GM18499 (cell line): ENCODE results near the gene ROCK2.

Source experiments
- ATAC-seq: cut with Tn5 transposase; IDR thresholded peaks from one replicate; pipeline ENCODE4 v1.9.1; 2021; ENCODE audit warnings: moderate number of reproducible peaks; ENCODE audit not compliant: insufficient read depth, unreplicated experiment

The ROCK2 gene

GRCh38 chr2:11314487-11314886 is 29.9 kb downstream of the ROCK2 start:
- ATAC-seq = no peak

DNA sequence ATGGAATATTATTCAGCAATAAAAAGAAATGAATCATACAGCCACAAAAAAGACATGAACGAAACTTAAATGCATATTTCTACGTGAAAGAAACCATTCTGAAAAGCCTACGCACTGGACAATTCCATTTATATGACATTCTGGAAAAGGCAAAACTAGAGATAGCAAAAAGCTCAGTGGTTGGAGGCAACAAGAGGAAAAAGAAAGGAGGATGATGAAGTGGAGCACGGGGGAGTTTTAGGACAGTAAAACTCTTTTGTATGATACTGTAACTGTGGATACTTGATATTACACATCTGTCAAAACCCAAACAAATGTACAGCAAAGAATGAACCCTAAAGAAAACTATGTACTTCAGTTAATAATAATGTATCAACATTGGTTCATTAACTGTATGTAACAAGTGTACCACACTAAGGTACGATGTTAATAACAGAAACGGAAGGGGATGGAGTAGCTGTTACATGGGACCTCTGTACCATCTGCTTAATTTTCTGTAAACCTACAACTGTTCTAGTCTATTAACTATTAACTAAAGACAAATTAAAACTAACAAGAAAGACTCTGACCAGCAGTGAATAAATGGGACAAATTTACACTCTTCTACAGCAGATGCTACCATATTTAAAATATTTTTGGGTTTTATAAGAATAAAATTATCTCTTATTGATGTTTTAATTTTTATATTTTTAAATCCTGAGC is 31.5 kb downstream of the ROCK2 start:
- no peak for ATAC-seq

DNA sequence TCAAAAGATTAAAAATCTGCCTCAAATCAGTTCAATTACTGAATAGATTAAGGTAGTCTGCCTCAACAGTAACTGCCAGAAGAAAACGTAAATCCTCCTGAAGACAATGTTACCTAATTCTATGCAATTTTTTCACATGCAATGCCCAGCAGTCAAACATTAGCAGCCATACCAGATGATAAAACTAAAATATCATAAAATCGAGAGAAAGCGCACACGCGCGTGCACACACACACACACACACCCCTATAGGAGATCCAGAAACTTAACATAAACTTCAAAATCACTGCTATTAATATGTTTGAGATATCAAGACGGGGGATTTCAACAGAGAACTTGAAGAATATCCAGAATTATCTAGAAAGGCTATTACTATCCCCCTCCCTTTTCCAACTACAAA is 32.9 kb downstream of the ROCK2 start:
- no peak for ATAC-seq

DNA sequence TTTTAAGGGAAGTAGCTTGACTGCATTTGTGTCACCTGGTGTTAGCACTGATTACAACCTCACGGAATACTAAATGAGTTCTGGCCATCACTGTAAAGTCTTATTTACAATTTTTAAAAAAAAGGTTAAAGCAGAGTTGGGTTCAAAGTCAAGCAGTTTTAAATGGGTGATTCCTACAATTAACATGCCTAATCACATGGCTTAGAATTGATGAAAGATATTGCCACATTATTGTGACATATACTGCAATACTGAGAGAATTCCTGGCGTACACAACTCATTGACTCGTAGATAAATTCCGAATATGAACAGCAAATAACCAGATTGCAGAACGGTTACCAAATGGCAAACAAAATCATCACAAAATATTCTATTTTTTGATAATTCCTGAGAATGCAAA is 34.2 kb downstream of the ROCK2 start:
- ATAC-seq = no peak

- no peak for ATAC-seq
Measured at GRCh38 chr2:11309706-11310105, 34.7 kb downstream of the ROCK2 start.

- no peak for ATAC-seq
Measured at GRCh38 chr2:11307764-11308415, 36.5 kb downstream of the ROCK2 start.

GRCh38 chr2:11305958-11306357 is 38.5 kb downstream of the ROCK2 start:
- ATAC-seq = no peak

- no peak for ATAC-seq
Measured at GRCh38 chr2:11305338-11305737, 39.1 kb downstream of the ROCK2 start.

- ATAC-seq = no peak
Measured at GRCh38 chr2:11304476-11304875, 40.0 kb downstream of the ROCK2 start.

- no peak for ATAC-seq
Measured at GRCh38 chr2:11303290-11304013, 41.0 kb downstream of the ROCK2 start.

- ATAC-seq = no peak
Measured at GRCh38 chr2:11299439-11299838, 45.0 kb downstream of the ROCK2 start.

DNA sequence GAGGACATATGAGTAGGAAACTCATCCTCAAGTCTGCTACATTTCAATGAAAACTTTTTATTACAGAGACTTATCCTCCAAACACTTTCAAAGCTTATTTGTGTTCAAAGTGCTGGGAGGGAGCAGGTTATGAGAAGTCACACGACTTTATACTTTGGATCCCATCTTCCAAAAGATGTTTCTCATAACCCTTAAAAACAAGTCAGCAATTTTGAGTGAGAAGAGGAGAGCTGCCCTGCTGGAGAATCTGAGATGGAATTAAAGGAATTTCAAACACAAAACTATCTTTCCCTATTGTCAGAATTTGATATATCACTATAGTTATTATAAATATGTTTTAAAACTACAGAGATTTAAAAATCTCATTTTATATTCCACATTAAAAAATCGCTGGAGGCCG is 45.8 kb downstream of the ROCK2 start:
- no peak for ATAC-seq

DNA sequence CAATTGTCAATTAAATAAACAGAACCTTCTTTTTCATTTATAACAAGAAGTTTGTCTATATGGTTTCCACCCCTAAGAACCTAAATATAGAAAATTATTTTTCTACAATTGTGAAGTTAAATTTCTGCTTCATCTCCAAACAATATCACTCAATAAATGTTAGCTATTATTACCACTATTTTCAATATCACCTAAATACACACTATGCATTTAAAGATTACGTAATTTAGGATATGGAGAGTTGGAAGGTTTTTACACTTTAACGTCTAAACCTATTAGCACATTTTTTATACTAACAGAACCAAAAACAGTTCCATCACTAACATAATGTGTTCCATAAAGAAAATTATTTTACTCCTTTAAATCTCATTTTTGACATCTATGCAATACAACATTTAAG is 48.0 kb downstream of the ROCK2 start:
- no peak for ATAC-seq

DNA sequence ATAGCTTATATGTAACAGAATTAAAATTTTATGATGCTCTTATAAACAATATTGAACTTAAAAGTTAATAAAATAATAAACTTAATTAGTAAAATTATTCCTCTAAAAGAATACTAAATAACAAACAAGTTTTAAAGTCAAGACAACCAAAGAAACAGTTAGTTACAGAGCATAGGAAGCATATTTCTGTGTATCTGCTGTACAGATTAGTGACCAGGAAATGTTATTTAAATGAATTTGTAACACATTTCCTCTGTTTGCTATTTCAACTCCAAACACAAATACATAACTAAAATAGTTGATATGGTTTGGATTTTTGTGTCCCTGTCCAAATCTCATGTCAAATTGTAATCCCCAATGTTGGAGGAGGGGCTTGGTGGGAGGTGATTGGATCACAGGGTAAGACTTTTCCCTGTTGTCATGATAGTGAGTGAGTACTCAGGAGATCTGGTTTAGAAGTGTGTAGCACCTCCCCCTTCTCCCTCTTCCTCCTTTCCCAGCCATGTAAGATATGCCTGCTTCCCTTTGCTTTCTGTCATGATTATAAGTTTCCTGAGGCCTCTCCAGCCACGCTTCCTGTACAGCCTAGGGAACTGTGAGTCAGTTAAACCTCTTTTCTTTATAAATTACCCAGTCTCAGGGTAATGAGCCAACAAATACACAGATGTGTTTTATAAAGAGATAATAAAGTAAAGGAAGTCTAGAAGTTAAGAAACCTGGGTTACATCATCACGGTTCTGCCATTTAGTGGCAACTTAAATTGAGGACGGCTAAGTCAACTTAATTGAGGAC is 51.8 kb downstream of the ROCK2 start:
- ATAC-seq = no peak

DNA sequence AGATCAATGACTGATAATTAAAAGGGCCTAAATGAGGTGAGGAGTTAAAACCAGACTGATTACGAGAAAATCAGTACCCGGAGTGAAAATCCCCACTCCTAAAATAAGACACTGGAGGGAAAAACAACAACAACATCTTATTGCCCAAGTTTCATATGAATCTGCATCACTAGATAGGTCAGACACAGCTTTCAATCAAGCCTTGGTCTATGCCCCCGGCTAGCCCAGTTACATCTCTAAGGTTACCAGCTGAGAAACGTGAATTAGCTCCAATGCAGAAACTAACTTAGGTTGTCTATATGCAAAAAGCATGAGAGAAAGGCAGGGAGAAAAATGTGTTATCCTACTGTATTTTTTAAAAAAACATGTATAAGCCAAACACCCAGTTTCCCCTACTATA is 53.7 kb downstream of the ROCK2 start:
- no peak for ATAC-seq

GRCh38 chr2:11290211-11290610 is 54.2 kb downstream of the ROCK2 start:
- no peak for ATAC-seq

DNA sequence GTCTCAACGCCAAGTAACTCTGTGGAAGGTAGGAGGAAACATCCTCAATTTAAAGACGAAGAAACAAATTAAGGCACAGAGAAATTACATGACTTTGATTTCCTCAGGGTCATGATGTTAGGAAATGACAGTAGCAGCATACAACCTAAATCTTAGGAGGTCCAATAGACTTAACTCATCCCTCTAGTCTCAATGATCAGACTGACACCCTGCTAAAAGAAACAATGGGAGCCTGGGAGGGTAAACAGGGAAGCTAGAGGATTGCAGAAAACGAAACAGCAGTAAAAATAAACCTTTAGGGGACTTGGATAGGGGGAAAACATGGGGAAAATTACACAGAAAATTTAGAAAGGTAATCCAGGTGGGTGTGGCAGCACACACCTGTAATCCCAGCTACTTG is 56.0 kb downstream of the ROCK2 start:
- ATAC-seq = no peak

DNA sequence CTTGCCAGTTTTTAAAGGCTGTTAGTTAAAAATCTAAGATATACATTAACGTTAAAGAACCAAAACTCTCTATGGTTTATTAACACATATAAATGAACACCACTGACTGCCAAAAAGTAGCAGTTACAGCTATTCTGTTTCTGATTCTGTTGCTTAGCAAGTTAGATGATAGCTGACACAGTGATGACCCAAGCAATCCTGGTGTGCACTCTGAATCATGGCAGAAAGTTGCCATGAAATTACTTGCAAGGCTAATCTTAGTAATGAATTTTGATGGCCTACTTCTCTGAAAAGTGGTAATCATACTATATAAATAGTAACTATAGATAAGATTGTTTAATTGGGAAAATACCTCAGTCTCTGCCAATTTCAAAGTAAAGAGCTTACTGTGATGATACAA is 57.7 kb downstream of the ROCK2 start:
- no peak for ATAC-seq

DNA sequence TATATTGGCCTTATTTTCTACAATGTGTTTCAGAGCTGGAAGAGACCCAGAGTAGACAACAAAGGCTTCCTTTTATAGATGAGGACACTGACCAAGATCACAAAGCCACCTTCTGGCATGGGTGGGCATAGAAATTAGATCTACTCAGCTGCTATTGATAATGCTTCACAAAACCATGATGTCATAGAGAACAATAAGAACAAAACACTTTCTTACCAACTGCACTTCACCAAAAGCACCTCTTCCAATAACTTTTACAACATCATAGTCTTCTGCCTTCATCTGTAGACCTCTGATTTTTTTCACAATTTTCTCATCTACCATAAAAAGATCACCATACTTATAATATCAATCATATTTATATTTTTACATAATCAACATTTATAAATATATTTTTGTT is 58.1 kb downstream of the ROCK2 start:
- no peak for ATAC-seq

GRCh38 chr2:11285499-11285898 is 58.9 kb downstream of the ROCK2 start:
- no peak for ATAC-seq

DNA sequence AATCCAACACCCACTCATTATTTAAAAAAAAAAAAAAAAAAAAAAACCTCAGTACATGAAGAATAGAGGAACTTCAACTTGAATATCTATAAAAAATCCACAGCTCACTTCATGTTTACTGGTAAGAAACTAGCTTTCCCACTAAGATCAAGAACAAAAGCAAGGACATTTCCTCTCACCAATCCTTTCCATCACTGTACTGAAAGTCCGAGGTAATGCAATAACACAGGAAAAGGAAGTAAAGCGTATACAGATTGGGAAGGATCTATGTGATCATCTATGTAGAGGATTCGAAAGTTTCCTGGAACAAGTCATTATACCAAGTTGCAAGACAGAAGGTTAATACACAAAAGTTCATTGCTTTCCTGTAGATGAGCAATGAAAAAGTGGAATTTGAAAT is 63.2 kb downstream of the ROCK2 start:
- ATAC-seq = no peak
